B cell (primary cell): Measurements from ENCODE around the gene VPS72. TPM values are rescaled to one million over a fixed set of nuclear protein-coding genes. Genes with fewer than 3 reads are reported as not detected.

Experiments
- ATAC-seq: fragments of 200-7000 bp; cut with Tn5 transposase; one replicate; pipeline ENCODE4 v1.10.0; 2021; ENCODE audit warnings: low read depth, mild to moderate bottlenecking, moderate number of reproducible peaks, moderate library complexity
- CTCF ChIA-PET: fragments of 350-600 bp; sonication (Branson Sonifier 250); formaldehyde crosslinking; loops from one replicate; lab custom pipeline; 2021; ENCODE audit warnings: antibody characterized with exemption, inconsistent platforms; lab: Charles Lee
- POLR2A ChIA-PET: fragments of 350-600 bp; sonication (Branson Sonifier 250); formaldehyde crosslinking; loops from one replicate; lab custom pipeline; 2021; ENCODE audit warnings: antibody characterized with exemption; lab: Charles Lee
- DNase-seq: peaks from one replicate; pipeline ENCODE4 v3.0.0; 2013
- H2AFZ ChIP-seq: 2 replicates; pipeline ENCODE4 v1.6.1; 2012; ENCODE audit warnings: mild to moderate bottlenecking, low read depth, low read length; ENCODE audit not compliant: insufficient read depth, poor library complexity, severe bottlenecking
- H3K27ac ChIP-seq, 2 donors: 1 replicate in 1 of 2; 2 replicates in 1 of 2; pipeline ENCODE4 v1.5.1; 2012 to 2013; ENCODE audit warnings: low read length in 2 of 2, mild to moderate bottlenecking in 2 of 2, moderate library complexity in 1 of 2
- H3K27me3 ChIP-seq, 4 experiments: fragments of 200-600 bp in 1 of 4; sonication (generic) in 1 of 4; replicated peaks in 1 of 4; 1 replicate in 2 of 4; 2 replicates in 2 of 4; pipeline versions ENCODE4 v1.6.1 to v1.7.0; 2013 to 2016; ENCODE audit warnings: low read length in 3 of 4, mild to moderate bottlenecking in 2 of 4, mixed read lengths in 1 of 4, moderate library complexity in 1 of 4; ENCODE audit not compliant: insufficient read depth in 4 of 4, control insufficient read depth in 3 of 4; ENCODE audit errors: control extremely low read depth in 1 of 4
- H3K36me3 ChIP-seq, 2 experiments: replicated peaks in 1 of 2; 1 replicate in 1 of 2; 2 replicates in 1 of 2; pipeline versions ENCODE4 v1.6.1 to v1.7.1; 2013; ENCODE audit warnings: low read length in 1 of 2; ENCODE audit not compliant: insufficient read depth in 2 of 2, control insufficient read depth in 1 of 2; ENCODE audit errors: control extremely low read depth in 1 of 2, extremely low read depth in 1 of 2
- H3K4me1 ChIP-seq, 2 donors: fragments of 200-600 bp in 1 of 2; sonication (generic) in 1 of 2; 1 replicate in 1 of 2; 2 replicates in 1 of 2; pipeline versions ENCODE4 v1.5.1 to v1.6.1; 2013 to 2017; ENCODE audit warnings: low read length in 2 of 2; ENCODE audit not compliant: control insufficient read depth in 2 of 2, insufficient read depth in 2 of 2
- H3K4me2 ChIP-seq: replicated peaks from 2 replicates; pipeline ENCODE3; 2012; ENCODE audit warnings: mild to moderate bottlenecking, low read depth, low read length; ENCODE audit not compliant: poor library complexity, severe bottlenecking
- H3K4me3 ChIP-seq, 5 experiments: fragments of 200-600 bp in 1 of 5; sonication (generic) in 1 of 5; 1 replicate in 3 of 5; 2 replicates in 2 of 5; pipeline versions ENCODE4 v1.5.1 to v1.7.0; 2011 to 2016; ENCODE audit warnings: low read length in 4 of 5, mild to moderate bottlenecking in 4 of 5, low read depth in 2 of 5, control low read depth in 1 of 5, moderate library complexity in 1 of 5; ENCODE audit not compliant: insufficient read depth in 1 of 5; ENCODE audit errors: control extremely low read depth in 1 of 5, extremely low read depth in 1 of 5
- H3K79me2 ChIP-seq: fragments of 200-600 bp; sonication (generic); one replicate; pipeline ENCODE4 v1.6.0; 2016; ENCODE audit warnings: low read length; ENCODE audit not compliant: control insufficient read depth, insufficient read depth
- H3K9ac ChIP-seq: fragments of 200-600 bp; sonication (generic); 2 replicates; pipeline ENCODE4 v1.6.1; 2017; ENCODE audit warnings: mild to moderate bottlenecking, low read length, moderate library complexity
- H3K9me3 ChIP-seq, 3 donors: one replicate each; pipeline versions ENCODE4 v1.6.1 to v1.7.1; 2013; ENCODE audit warnings: low read length in 2 of 3; ENCODE audit not compliant: control insufficient read depth in 2 of 3, insufficient read depth in 1 of 3; ENCODE audit errors: control extremely low read depth in 1 of 3
- H4K20me1 ChIP-seq: 2 replicates; pipeline ENCODE4 v1.6.0; 2012; ENCODE audit warnings: mild to moderate bottlenecking, low read length; ENCODE audit not compliant: insufficient read depth, control insufficient read depth, poor library complexity, severe bottlenecking
- H3K27ac Mint-ChIP-seq: one replicate; pipeline ENCODE4 v1.8.0; 2021; ENCODE audit warnings: mixed read lengths
- H3K27me3 Mint-ChIP-seq: one replicate; pipeline ENCODE4 v1.8.0; 2021; ENCODE audit warnings: mixed read lengths
- H3K4me1 Mint-ChIP-seq: one replicate; pipeline ENCODE4 v1.8.0; 2021; ENCODE audit warnings: mixed read lengths
- H3K4me3 Mint-ChIP-seq: one replicate; pipeline ENCODE4 v1.8.0; 2021; ENCODE audit warnings: mixed read lengths
- H3K9me3 Mint-ChIP-seq: one replicate; pipeline ENCODE4 v1.8.0; 2022; ENCODE audit warnings: mixed read lengths; ENCODE audit not compliant: insufficient read depth
- CTCF ChIP-seq: fragments of 200-600 bp; IDR thresholded peaks from one replicate; pipeline ENCODE4 v1.8.0; 2022; ENCODE audit warnings: antibody characterized with exemption, mild to moderate bottlenecking
- EZH2 ChIP-seq: IDR thresholded peaks from 2 replicates; pipeline ENCODE4 v1.6.1; 2012; ENCODE audit warnings: borderline replicate concordance, low read depth, mild to moderate bottlenecking, moderate library complexity, low read length; ENCODE audit not compliant: insufficient read depth, poor library complexity, severe bottlenecking
- WGBS: methylation state at CpG from one replicate; pipeline ENCODE4 v1.1.5; 2013; ENCODE audit warnings: missing lambda C conversion rate; ENCODE audit not compliant: insufficient coverage; 5-methylcytosine and 5-hydroxymethylcytosine counted together
- intact Hi-C: fragments of 100-400 bp; cut with micrococcal nuclease; formaldehyde crosslinking; loops from one replicate; pipeline ENCODE4 v1.10.0; 2022
- polyA plus RNA-seq: library from polyadenylated mRNA; depleted of rRNA; stranded (reverse); fragments of >200 nt; gene quantifications from 2 replicates; pipeline ENCODE4 v1.2.3, GENCODE V29; 2012
- total RNA-seq, 2 donors: library from RNA; stranded (reverse); fragments of 120-200 nt in 1 of 2; gene quantifications; 1 replicate in 1 of 2; 2 replicates in 1 of 2; pipeline versions ENCODE4 v1.2.3 to v1.2.4, GENCODE V29; 2013 to 2022

VPS72 gene
- total and polyA plus RNA-seq, 2 donors (not counting 1 experiment from before 2014, with no cell fraction given) = 42.1 to 48.7 TPM

DNA sequence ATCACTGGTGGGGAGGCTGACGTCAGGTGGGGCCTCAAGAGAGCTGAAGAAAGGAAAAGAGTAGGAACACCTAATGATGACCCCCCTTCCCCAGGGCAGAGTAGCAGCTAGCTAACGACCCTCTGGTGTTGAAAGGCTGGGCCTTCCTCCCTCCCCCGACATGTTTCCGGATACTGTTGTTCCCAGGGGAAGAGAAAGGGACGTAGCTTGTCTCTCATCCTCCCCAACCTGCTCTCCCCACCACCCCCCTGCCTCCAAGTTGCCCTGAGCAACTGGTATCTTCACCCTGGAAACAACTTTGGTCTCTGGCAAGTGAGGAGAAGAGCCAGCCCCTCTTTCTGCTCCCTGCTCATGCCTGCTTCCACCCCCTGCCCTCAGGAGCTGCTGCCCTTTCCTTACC is 46.0 kb downstream of the VPS72 start:
- H3K27me3 ChIP-seq = peaks cover 0 to 20% (median 8%) of the 10 kb centered on the region in 4 experiments
- no peak for TF ChIP-seq CTCF
- no peak for TF ChIP-seq EZH2
- DNase-seq (no peak), ATAC-seq (no peak)
- Mint-ChIP-seq H3K4me3 (no peak overlapping the region), H3K4me1 (peaks cover 23% of the 10 kb centered on the region), H3K27me3 (peaks cover 9% of the 10 kb centered on the region), H3K9me3 (no peaks in the 10 kb centered on the region), H3K27ac (no peak overlapping the region)
- 44% methylated on average over 2 of the region's 5 CpGs for WGBS
- H3K9ac ChIP-seq = no peak overlapping the region
- H3K36me3 ChIP-seq = no peaks in the 10 kb centered on the region
- no peak overlapping the region for H3K4me3 ChIP-seq
- peaks cover 0 to 8% (median 0%) of the 10 kb centered on the region in 3 donors for H3K9me3 ChIP-seq
- no peak overlapping the region for H3K27ac ChIP-seq
- ChIA-PET CTCF (interaction anchor here (0.7 to 2.4 kb wide), 4 partner anchors 9 to 45 kb away, joined by 3 to 9 read pairs (median 3); no protein-coding TSS in a partner anchor), POLR2A (no interaction called here)
- intact Hi-C loops = no loop called here
- H3K79me2 ChIP-seq = no peaks in the 10 kb centered on the region
- H2AFZ ChIP-seq = no peak overlapping the region
- H3K4me1 ChIP-seq = peaks cover 15 to 19% of the 10 kb centered on the region in 2 donors
- no peak overlapping the region for H3K4me2 ChIP-seq
- no peaks in the 10 kb centered on the region for H4K20me1 ChIP-seq

DNA sequence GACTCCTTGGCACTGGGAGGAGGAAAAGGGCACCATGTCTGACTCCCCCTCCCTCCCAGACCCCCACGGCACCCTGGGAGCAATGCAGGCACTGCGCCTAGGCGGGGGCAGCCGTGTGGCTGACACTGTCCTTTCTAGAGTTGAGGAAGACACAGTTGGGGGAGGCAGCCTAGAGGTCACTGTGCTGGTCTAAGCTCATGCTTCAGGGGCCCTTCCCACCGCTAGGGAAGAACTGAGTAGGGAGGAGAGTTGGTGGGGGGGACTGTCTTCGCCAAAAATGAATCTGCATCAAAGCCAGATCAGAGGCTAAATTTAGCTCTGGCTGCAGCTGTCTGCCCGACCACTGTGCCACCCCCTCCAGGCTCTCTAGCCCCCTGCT is 47.0 kb downstream of the VPS72 start:
- POLR2A ChIA-PET = interaction anchor here (0.6 kb wide), 2 partner anchors 14 to 270 kb away, joined by 7 to 10 read pairs; no protein-coding TSS in a partner anchor
- no peak overlapping the region for H3K4me3 Mint-ChIP-seq
- peaks cover 9% of the 10 kb centered on the region for H3K27me3 Mint-ChIP-seq
- CTCF ChIA-PET = interaction anchor here (0.6 to 1.3 kb wide), 6 partner anchors 8 to 195 kb away, joined by 3 to 5 read pairs (median 3); partner anchors contain the start of gene TNFAIP8L2
- no peaks in the 10 kb centered on the region for H3K79me2 ChIP-seq
- no peak for ATAC-seq
- no peak for TF ChIP-seq EZH2
- TF ChIP-seq CTCF = no peak
- no peak overlapping the region for H3K4me2 ChIP-seq
- H3K4me1 Mint-ChIP-seq = peaks cover 23% of the 10 kb centered on the region
- peaks cover 0 to 8% (median 0%) of the 10 kb centered on the region in 3 donors for H3K9me3 ChIP-seq
- no peaks in the 10 kb centered on the region for H3K9me3 Mint-ChIP-seq
- H3K27ac ChIP-seq = no peak overlapping the region
- H3K4me3 ChIP-seq = no peak overlapping the region
- peaks cover 0 to 20% (median 8%) of the 10 kb centered on the region in 4 experiments for H3K27me3 ChIP-seq
- WGBS = 39% methylated on average over 4 of the region's 7 CpGs
- no peaks in the 10 kb centered on the region for H4K20me1 ChIP-seq
- DNase-seq = no peak
- intact Hi-C loops = no loop called here
- peaks cover 15 to 19% of the 10 kb centered on the region in 2 donors for H3K4me1 ChIP-seq
- H2AFZ ChIP-seq = no peak overlapping the region
- H3K36me3 ChIP-seq = no peaks in the 10 kb centered on the region
- H3K9ac ChIP-seq = no peak overlapping the region
- no peak overlapping the region for H3K27ac Mint-ChIP-seq
